HEK293 (cell line): ENCODE results near the gene COL1A2.

Experiments used
- CTCF ChIA-PET: fragments of 350-600 bp; formaldehyde crosslinking; extraction: SDS; loops from one replicate; lab custom pipeline; 2021; ENCODE audit warnings: antibody characterized with exemption; lab: Yijun Ruan, JAX
- POLR2A ChIA-PET: fragments of 300-600 bp; formaldehyde crosslinking; extraction: SDS; loops from one replicate; lab custom pipeline; 2020; ENCODE audit warnings: antibody characterized with exemption, inconsistent platforms; lab: Yijun Ruan, JAX
- H3K27ac ChIP-seq: fragments of 200-500 bp; sonication (Bioruptor generic); 2 replicates; pipeline ENCODE4 v1.5.1; 2014; ENCODE audit warnings: low read depth, low read length, control low read depth, inconsistent platforms; ENCODE audit errors: extremely low read depth
- H3K36me3 ChIP-seq, 2 experiments: fragments of 200-500 bp in 1 of 2; sonication (Bioruptor generic) in 1 of 2; 1 replicate in 1 of 2; 2 replicates in 1 of 2; pipeline ENCODE4 v1.5.1; 2014 to 2017; ENCODE audit warnings: inconsistent platforms in 2 of 2, low read length in 2 of 2; ENCODE audit not compliant: control insufficient read depth in 2 of 2, insufficient read depth in 1 of 2
- H3K4me1 ChIP-seq: fragments of 200-500 bp; sonication (Bioruptor generic); 2 replicates; pipeline ENCODE4 v1.5.1; 2014; ENCODE audit warnings: mild to moderate bottlenecking, low read length, inconsistent platforms; ENCODE audit not compliant: control insufficient read depth, insufficient read depth
- H3K4me3 ChIP-seq: 2 replicates; pipeline ENCODE4 v1.5.1; 2011; ENCODE audit warnings: low read depth, mild to moderate bottlenecking, control low read depth, low read length, moderate library complexity
- H3K9me3 ChIP-seq: fragments of 200-500 bp; sonication (Bioruptor generic); 2 replicates; pipeline ENCODE4 v1.5.1; 2014; ENCODE audit warnings: low read depth, low read length, inconsistent platforms; ENCODE audit not compliant: control insufficient read depth, insufficient read depth
- GLI2 ChIP-seq: fragments of 450-650 bp; formaldehyde crosslinking; IDR thresholded peaks from 2 replicates; pipeline ENCODE4; 2017; ENCODE audit warnings: missing biosample characterization, missing genetic modification characterization, low read depth, borderline replicate concordance
- HOXC10 ChIP-seq: sonication (generic); formaldehyde crosslinking; IDR thresholded peaks from 2 replicates; pipeline ENCODE4 v1.8.1; 2023; ENCODE audit warnings: mild to moderate bottlenecking, missing genetic modification reagents
- KLF16 ChIP-seq: fragments of 450-650 bp; formaldehyde crosslinking; IDR thresholded peaks from 2 replicates; pipeline ENCODE4 v1.5.1; 2017; ENCODE audit warnings: missing biosample characterization, missing genetic modification characterization
- KLF8 ChIP-seq: fragments of 450-650 bp; formaldehyde crosslinking; IDR thresholded peaks from 2 replicates; pipeline ENCODE4 v1.5.1; 2016; ENCODE audit warnings: missing biosample characterization, missing genetic modification characterization
- MZF1 ChIP-seq: fragments of 450-650 bp; formaldehyde crosslinking; IDR thresholded peaks from 2 replicates; pipeline ENCODE4 v1.5.1; 2017; ENCODE audit warnings: missing biosample characterization, missing genetic modification characterization, borderline replicate concordance
- PRDM1 ChIP-seq: fragments of 450-650 bp; formaldehyde crosslinking; IDR thresholded peaks from 2 replicates; pipeline ENCODE4; 2016; ENCODE audit warnings: missing biosample characterization, missing genetic modification characterization
- YY1 ChIP-seq: fragments of 450-650 bp; formaldehyde crosslinking; IDR thresholded peaks from 2 replicates; pipeline ENCODE4 v1.5.1; 2018; ENCODE audit warnings: missing biosample characterization, missing genetic modification characterization
- ZBTB20 ChIP-seq: fragments of 450-650 bp; formaldehyde crosslinking; IDR thresholded peaks from 2 replicates; pipeline ENCODE4 v1.5.1; 2016; ENCODE audit warnings: missing biosample characterization, missing genetic modification characterization
- ZFP37 ChIP-seq: fragments of 450-650 bp; formaldehyde crosslinking; IDR thresholded peaks from 2 replicates; pipeline ENCODE4 v1.5.1; 2016; ENCODE audit warnings: missing biosample characterization, missing genetic modification characterization
- ZNF10 ChIP-seq: fragments of 450-650 bp; formaldehyde crosslinking; IDR thresholded peaks from 2 replicates; pipeline ENCODE4 v1.5.1; 2017; ENCODE audit warnings: missing biosample characterization, missing genetic modification characterization
- ZNF112 ChIP-seq: fragments of 450-650 bp; formaldehyde crosslinking; IDR thresholded peaks from 2 replicates; pipeline ENCODE4 v1.5.0; 2017; ENCODE audit warnings: missing biosample characterization, missing genetic modification characterization
- ZNF133 ChIP-seq: fragments of 450-650 bp; formaldehyde crosslinking; IDR thresholded peaks from 2 replicates; pipeline ENCODE4 v1.5.1; 2016; ENCODE audit warnings: missing biosample characterization, missing genetic modification characterization
- ZNF138 ChIP-seq: fragments of 450-650 bp; formaldehyde crosslinking; IDR thresholded peaks from 2 replicates; pipeline ENCODE4 v1.5.1; 2016; ENCODE audit warnings: missing biosample characterization, missing genetic modification characterization, borderline replicate concordance
- ZNF169 ChIP-seq: fragments of 450-650 bp; formaldehyde crosslinking; IDR thresholded peaks from 2 replicates; pipeline ENCODE4 v1.5.1; 2016; ENCODE audit warnings: missing biosample characterization, missing genetic modification characterization
- ZNF174 ChIP-seq: fragments of 450-650 bp; formaldehyde crosslinking; IDR thresholded peaks from 2 replicates; pipeline ENCODE4 v1.5.0; 2017; ENCODE audit warnings: missing biosample characterization, mild to moderate bottlenecking, missing genetic modification characterization
- ZNF24 ChIP-seq: fragments of 450-650 bp; formaldehyde crosslinking; IDR thresholded peaks from 2 replicates; pipeline ENCODE4 v1.5.1; 2016; ENCODE audit warnings: missing biosample characterization, missing genetic modification characterization
- ZNF248 ChIP-seq: fragments of 450-650 bp; formaldehyde crosslinking; IDR thresholded peaks from 2 replicates; pipeline ENCODE4 v1.5.1; 2017; ENCODE audit warnings: missing biosample characterization, missing genetic modification characterization
- ZNF274 ChIP-seq, 2 experiments: fragments of 200-500 bp in 1 of 2; fragments of 450-650 bp in 1 of 2; sonication (Bioruptor generic) in 1 of 2; formaldehyde crosslinking in 1 of 2; IDR thresholded peaks; 2 replicates each; pipeline versions ENCODE4 v1.5.1 to v1.6.1; 2014 to 2016; ENCODE audit warnings: borderline replicate concordance in 1 of 2, inconsistent platforms in 1 of 2, low read length in 1 of 2, missing biosample characterization in 1 of 2, missing genetic modification characterization in 1 of 2
- ZNF292 ChIP-seq: fragments of 450-650 bp; formaldehyde crosslinking; IDR thresholded peaks from 2 replicates; pipeline ENCODE4 v1.5.1; 2016; ENCODE audit warnings: low read depth, missing biosample characterization, missing genetic modification characterization, borderline replicate concordance
- ZNF394 ChIP-seq: fragments of 450-650 bp; formaldehyde crosslinking; IDR thresholded peaks from 2 replicates; pipeline ENCODE4 v1.5.1; 2016; ENCODE audit warnings: missing biosample characterization, missing genetic modification characterization, mild to moderate bottlenecking, moderate library complexity, borderline replicate concordance
- ZNF426 ChIP-seq: fragments of 450-650 bp; formaldehyde crosslinking; IDR thresholded peaks from 2 replicates; pipeline ENCODE4 v1.5.1; 2017; ENCODE audit warnings: missing biosample characterization, missing genetic modification characterization, mild to moderate bottlenecking, inconsistent platforms, moderate library complexity
- ZNF544 ChIP-seq: fragments of 450-650 bp; formaldehyde crosslinking; IDR thresholded peaks from 2 replicates; pipeline ENCODE4 v1.5.0; 2017; ENCODE audit warnings: missing biosample characterization, missing genetic modification characterization
- ZNF548 ChIP-seq: fragments of 450-650 bp; formaldehyde crosslinking; IDR thresholded peaks from 2 replicates; pipeline ENCODE4 v1.5.1; 2016; ENCODE audit warnings: missing biosample characterization, missing genetic modification characterization
- ZNF561 ChIP-seq: fragments of 450-650 bp; IDR thresholded peaks from 2 replicates; pipeline ENCODE4 v1.5.1; 2018; ENCODE audit warnings: missing biosample characterization, missing genetic modification characterization, borderline replicate concordance
- ZNF626 ChIP-seq: fragments of 450-650 bp; sonication (Bioruptor Pico); formaldehyde crosslinking; IDR thresholded peaks from 2 replicates; pipeline ENCODE4 v1.5.1; 2018; ENCODE audit warnings: missing biosample characterization, missing genetic modification characterization, inconsistent platforms
- ZNF670 ChIP-seq: fragments of 450-650 bp; formaldehyde crosslinking; IDR thresholded peaks from 2 replicates; pipeline ENCODE4 v1.5.1; 2016; ENCODE audit warnings: missing biosample characterization, missing genetic modification characterization, low read depth
- ZNF677 ChIP-seq: fragments of 450-650 bp; IDR thresholded peaks from 2 replicates; pipeline ENCODE4 v1.5.0; 2018; ENCODE audit warnings: missing biosample characterization, mild to moderate bottlenecking, missing genetic modification characterization, moderate library complexity
- ZNF777 ChIP-seq: fragments of 450-650 bp; formaldehyde crosslinking; IDR thresholded peaks from 2 replicates; pipeline ENCODE4 v1.5.1; 2017; ENCODE audit warnings: missing biosample characterization, missing genetic modification characterization, borderline replicate concordance
- ZNF792 ChIP-seq: fragments of 450-650 bp; formaldehyde crosslinking; IDR thresholded peaks from 2 replicates; pipeline ENCODE4 v1.5.1; 2016; ENCODE audit warnings: missing biosample characterization, missing genetic modification characterization
- ZNF830 ChIP-seq: fragments of 450-650 bp; IDR thresholded peaks from 2 replicates; pipeline ENCODE4 v1.5.0; 2018; ENCODE audit warnings: missing biosample characterization, missing genetic modification characterization, low read depth, mild to moderate bottlenecking, moderate library complexity
- ZNF843 ChIP-seq: fragments of 450-650 bp; formaldehyde crosslinking; IDR thresholded peaks from 2 replicates; pipeline ENCODE4 v1.5.1; 2016; ENCODE audit warnings: missing biosample characterization, missing genetic modification characterization
- TF ChIP-seq, protein P1 (sequence below): fragments of 450-650 bp; formaldehyde crosslinking; IDR thresholded peaks from 2 replicates; pipeline ENCODE4 v1.5.1; 2016; ENCODE audit warnings: missing biosample characterization, missing genetic modification characterization
- TF ChIP-seq, protein P2 (sequence below): fragments of 450-650 bp; formaldehyde crosslinking; IDR thresholded peaks from 2 replicates; pipeline ENCODE4 v1.5.1; 2016; ENCODE audit warnings: missing biosample characterization, missing genetic modification characterization, low read depth
- TF ChIP-seq, protein P3 (sequence below): IDR thresholded peaks from 2 replicates; pipeline ENCODE4 v1.6.1; 2011; ENCODE audit warnings: mild to moderate bottlenecking, low read depth, low read length, borderline replicate concordance

Gene COL1A2

DNA sequence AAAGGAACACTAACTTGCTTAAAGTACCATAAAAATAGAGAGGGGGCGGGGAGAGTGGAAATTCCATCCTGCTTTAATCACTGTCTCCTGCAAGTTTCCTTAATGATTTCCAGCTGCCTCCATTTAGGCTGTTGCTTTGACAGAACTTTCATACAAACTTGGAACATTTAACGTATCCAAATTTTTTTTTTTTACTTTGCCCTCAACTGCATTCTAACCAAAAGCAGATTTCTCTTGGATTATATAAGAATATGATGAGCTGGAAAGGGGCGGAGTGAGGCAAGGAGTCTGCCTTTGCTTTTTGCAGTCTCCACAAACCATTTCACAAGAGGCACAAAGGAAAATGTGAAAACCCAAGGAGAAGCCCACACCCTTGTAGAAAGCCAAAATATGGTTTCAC is 46.6 kb upstream of the COL1A2 start:
- no peaks in the 10 kb centered on the region for H3K4me1 ChIP-seq
- H3K36me3 ChIP-seq: no peaks in the 10 kb centered on the region
- no peak overlapping the region for H3K27ac ChIP-seq
- TF ChIP-seq ZNF561 (no peak), GLI2 (no peak), ZNF274 (IDR thresholded peaks at IDR 0.05; ENCODE audit: low read length) (no peak), ZNF274 (tag by site-specific recombination; IDR thresholded peaks at IDR 0.05; ENCODE audit: borderline replicate concordance) (no peak), ZNF394 (tag by site-specific recombination) (no peak), ZNF133 (tag by site-specific recombination) (no peak), ZNF248 (tag by site-specific recombination) (no peak), HOXC10 (no peak), ZNF174 (tag by site-specific recombination) (no peak), ZNF10 (no peak), ZNF670 (tag by site-specific recombination) (no peak), KLF8 (tag by site-specific recombination) (no peak), ZNF112 (tag by site-specific recombination) (no peak), ZNF426 (tag by site-specific recombination) (no peak), ZNF169 (no peak), YY1 (no peak), ZNF292 (no peak)
- TF ChIP-seq, protein P1, sequence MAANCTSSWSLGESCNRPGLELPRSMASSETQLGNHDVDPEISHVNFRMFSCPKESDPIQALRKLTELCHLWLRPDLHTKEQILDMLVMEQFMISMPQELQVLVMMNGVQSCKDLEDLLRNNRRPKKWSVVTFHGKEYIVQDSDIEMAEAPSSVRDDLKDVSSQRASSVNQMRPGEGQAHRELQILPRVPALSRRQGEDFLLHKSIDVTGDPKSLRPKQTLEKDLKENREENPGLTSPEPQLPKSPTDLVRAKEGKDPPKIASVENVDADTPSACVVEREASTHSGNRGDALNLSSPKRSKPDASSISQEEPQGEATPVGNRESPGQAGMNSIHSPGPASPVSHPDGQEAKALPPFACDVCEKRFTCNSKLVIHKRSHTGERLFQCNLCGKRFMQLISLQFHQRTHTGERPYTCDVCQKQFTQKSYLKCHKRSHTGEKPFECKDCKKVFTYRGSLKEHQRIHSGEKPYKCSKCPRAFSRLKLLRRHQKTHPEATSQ (tag by site-specific recombination): no peak
- TF ChIP-seq, protein P2, sequence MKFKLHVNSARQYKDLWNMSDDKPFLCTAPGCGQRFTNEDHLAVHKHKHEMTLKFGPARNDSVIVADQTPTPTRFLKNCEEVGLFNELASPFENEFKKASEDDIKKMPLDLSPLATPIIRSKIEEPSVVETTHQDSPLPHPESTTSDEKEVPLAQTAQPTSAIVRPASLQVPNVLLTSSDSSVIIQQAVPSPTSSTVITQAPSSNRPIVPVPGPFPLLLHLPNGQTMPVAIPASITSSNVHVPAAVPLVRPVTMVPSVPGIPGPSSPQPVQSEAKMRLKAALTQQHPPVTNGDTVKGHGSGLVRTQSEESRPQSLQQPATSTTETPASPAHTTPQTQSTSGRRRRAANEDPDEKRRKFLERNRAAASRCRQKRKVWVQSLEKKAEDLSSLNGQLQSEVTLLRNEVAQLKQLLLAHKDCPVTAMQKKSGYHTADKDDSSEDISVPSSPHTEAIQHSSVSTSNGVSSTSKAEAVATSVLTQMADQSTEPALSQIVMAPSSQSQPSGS: no peak
- TF ChIP-seq, protein P3, sequence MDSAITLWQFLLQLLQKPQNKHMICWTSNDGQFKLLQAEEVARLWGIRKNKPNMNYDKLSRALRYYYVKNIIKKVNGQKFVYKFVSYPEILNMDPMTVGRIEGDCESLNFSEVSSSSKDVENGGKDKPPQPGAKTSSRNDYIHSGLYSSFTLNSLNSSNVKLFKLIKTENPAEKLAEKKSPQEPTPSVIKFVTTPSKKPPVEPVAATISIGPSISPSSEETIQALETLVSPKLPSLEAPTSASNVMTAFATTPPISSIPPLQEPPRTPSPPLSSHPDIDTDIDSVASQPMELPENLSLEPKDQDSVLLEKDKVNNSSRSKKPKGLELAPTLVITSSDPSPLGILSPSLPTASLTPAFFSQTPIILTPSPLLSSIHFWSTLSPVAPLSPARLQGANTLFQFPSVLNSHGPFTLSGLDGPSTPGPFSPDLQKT: no peak
- no peaks in the 10 kb centered on the region for H3K9me3 ChIP-seq
- ChIA-PET CTCF (interaction anchor here (0.6 kb wide), 1 partner anchor 711 kb away, joined by 3 read pairs; no protein-coding TSS in a partner anchor), POLR2A (no interaction called here)
- no peak overlapping the region for H3K4me3 ChIP-seq

DNA sequence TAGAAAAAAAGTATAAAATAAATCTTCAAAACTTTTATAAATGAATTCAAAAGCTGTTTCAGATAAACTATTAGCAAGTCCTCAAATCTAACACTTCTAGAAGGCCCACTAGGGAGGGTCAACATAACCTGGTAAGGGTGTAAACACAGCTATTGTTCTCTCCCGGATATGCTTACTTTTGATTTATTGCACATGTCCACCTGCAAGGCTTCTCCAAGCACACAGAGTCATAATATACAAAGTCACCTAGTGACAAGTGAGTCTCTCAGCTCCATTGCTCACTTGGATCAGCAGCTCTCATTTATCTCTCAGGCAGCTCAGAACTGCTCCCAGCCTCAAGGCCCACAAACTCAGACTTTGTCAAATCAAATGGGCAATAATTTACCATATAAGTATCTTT is 44.0 kb upstream of the COL1A2 start:
- CTCF ChIA-PET: interaction anchor here (0.6 to 1.9 kb wide), 5 partner anchors 45 to 554 kb away, joined by 3 to 5 read pairs (median 3); no protein-coding TSS in a partner anchor
- TF ChIP-seq ZNF544 (tag by site-specific recombination): no peak
- TF ChIP-seq ZNF843 (tag by site-specific recombination): no peak
- TF ChIP-seq ZNF548 (tag by site-specific recombination): no peak
- TF ChIP-seq ZNF24: no peak
- TF ChIP-seq ZFP37 (tag by site-specific recombination): no peak
- no peak for TF ChIP-seq ZNF777 (tag by site-specific recombination)
- no peak for TF ChIP-seq ZNF792
- TF ChIP-seq ZNF677 (tag by site-specific recombination): no peak
- TF ChIP-seq ZNF138 (tag by site-specific recombination): no peak
- no peak for TF ChIP-seq ZNF626 (tag by site-specific recombination)
- TF ChIP-seq MZF1 (tag by site-specific recombination): no peak
- TF ChIP-seq ZBTB20 (tag by site-specific recombination): no peak
- TF ChIP-seq PRDM1 (tag by site-specific recombination): no peak
- TF ChIP-seq ZNF830 (tag by site-specific recombination): no peak
- no peak for TF ChIP-seq KLF16 (tag by site-specific recombination)
- TF ChIP-seq, all 188 proteins: peak for 0
- H3K27ac ChIP-seq: no peak overlapping the region
- POLR2A ChIA-PET: no interaction called here
- no peak overlapping the region for H3K4me3 ChIP-seq
- no peaks in the 10 kb centered on the region for H3K9me3 ChIP-seq
- no peaks in the 10 kb centered on the region for H3K36me3 ChIP-seq
- H3K4me1 ChIP-seq: no peaks in the 10 kb centered on the region
